MG63 (cell line): ENCODE data around the gene ZC3H12C. TPM values are rescaled to one million over a fixed set of nuclear protein-coding genes. Genes with fewer than 3 reads are reported as not detected.
A peak's percentile ranks its signal among the peaks of the same experiment; 100 is the strongest.

Source experiments
- DNase-seq: peaks from one replicate; pipeline ENCODE4 v3.0.0-alpha.2; 2020
- H3K27me3 ChIP-seq: fragments of 250-450 bp; sonication (Bioruptor Pico); 2 replicates; pipeline ENCODE4 v1.5.1; 2020; ENCODE audit warnings: mild to moderate bottlenecking, moderate library complexity
- H3K36me3 ChIP-seq: fragments of 250-450 bp; sonication (Bioruptor Pico); 2 replicates; pipeline ENCODE4 v1.5.1; 2020; ENCODE audit warnings: mild to moderate bottlenecking, moderate library complexity
- H3K4me3 ChIP-seq: fragments of 250-450 bp; sonication (Bioruptor Pico); 2 replicates; pipeline ENCODE4 v1.5.1; 2020; ENCODE audit warnings: mild to moderate bottlenecking, moderate library complexity
- H3K9me3 ChIP-seq: fragments of 250-450 bp; sonication (Bioruptor Pico); 2 replicates; pipeline ENCODE4 v1.5.1; 2020; ENCODE audit warnings: mild to moderate bottlenecking, moderate library complexity
- total RNA-seq: library from RNA; depleted of rRNA; stranded (reverse); fragments of >200 nt; shearing (Covaris generic); gene quantifications from 2 replicates; pipeline ENCODE4 v1.2.3, GENCODE V29; 2014; ENCODE audit warnings: low replicate concordance

Gene ZC3H12C
- total RNA-seq, 1 experiment from 2014 or later: 2.5 TPM

DNA sequence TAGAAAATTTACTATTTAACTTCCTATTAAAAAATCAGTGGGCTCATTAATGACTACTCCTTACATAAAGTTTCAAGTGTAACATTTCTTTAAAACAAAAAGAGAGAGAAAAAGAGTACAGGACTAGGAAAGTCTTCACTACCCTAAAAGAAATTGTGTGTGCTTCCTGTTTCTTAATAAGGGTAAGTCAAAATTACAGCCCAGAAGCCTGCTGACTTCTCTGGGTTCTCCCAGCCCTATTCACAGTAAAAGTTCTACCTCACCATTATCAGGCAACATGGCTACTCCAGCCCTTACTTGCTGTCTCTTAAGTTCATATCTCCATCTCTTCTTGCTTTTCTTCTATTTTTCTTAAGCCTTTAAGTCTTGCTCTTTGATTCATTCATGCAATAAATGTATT lies 20.3 kb upstream of the ZC3H12C start:
- Histone ChIP-seq H3K27me3 (no peaks in the 10 kb centered on the region), H3K9me3 (no peaks in the 10 kb centered on the region), H3K36me3 (no peaks in the 10 kb centered on the region; the same call in 1 of the 2 replicates), H3K4me3 (no peak overlapping the region)
- DNase-seq: no peak

GRCh38 chr11:110074499-110074898 lies 18.7 kb upstream of the ZC3H12C start:
- H3K4me3 ChIP-seq: no peak overlapping the region
- H3K27me3 ChIP-seq: no peaks in the 10 kb centered on the region
- H3K36me3 ChIP-seq: no peaks in the 10 kb centered on the region; the same call in 1 of the 2 replicates
- no peaks in the 10 kb centered on the region for H3K9me3 ChIP-seq
- no peak for DNase-seq

- H3K4me3 ChIP-seq: no peak overlapping the region
- H3K36me3 ChIP-seq: no peaks in the 10 kb centered on the region; the same call in 1 of the 2 replicates
- DNase-seq: no peak
- no peaks in the 10 kb centered on the region for H3K27me3 ChIP-seq
- no peaks in the 10 kb centered on the region for H3K9me3 ChIP-seq
These were observed 17.9 kb upstream of the ZC3H12C start for GRCh38 chr11:110075105-110075846.

GRCh38 chr11:110075847-110076208 lies 17.4 kb upstream of the ZC3H12C start:
- Histone ChIP-seq H3K27me3 (no peaks in the 10 kb centered on the region), H3K4me3 (no peak overlapping the region), H3K36me3 (no peaks in the 10 kb centered on the region; the same call in 1 of the 2 replicates), H3K9me3 (no peaks in the 10 kb centered on the region)
- no peak for DNase-seq

DNA sequence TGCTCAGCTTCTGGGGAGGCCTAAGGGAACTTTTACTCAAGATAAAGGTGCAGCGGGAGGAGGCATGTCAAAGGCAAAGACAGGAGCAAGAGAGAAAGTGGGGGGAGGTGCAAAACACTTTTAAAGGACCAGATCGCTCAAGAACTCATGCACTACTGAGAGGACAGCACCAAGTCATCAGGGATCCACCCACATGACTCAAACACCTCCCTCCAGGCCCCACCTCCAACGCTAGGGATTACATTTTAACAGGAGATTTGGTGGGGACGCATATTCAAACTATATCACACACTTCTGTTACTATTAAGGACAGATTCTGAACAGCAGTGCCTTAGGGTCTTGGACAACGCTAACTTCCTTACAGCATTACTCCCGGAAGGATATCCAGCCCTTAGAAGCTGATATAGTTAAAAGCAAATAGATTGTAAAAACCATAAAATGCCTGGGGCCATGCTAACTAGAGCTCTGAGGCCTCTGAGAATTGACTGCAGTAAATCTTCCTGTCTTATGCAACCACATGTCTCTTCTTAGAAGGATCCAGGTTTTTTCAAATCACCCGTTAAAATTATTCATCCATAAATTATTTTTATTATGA lies 16.7 kb upstream of the ZC3H12C start:
- Histone ChIP-seq H3K27me3 (no peaks in the 10 kb centered on the region), H3K36me3 (no peaks in the 10 kb centered on the region; the same call in 1 of the 2 replicates), H3K9me3 (no peaks in the 10 kb centered on the region), H3K4me3 (no peak overlapping the region)
- no peak for DNase-seq

DNA sequence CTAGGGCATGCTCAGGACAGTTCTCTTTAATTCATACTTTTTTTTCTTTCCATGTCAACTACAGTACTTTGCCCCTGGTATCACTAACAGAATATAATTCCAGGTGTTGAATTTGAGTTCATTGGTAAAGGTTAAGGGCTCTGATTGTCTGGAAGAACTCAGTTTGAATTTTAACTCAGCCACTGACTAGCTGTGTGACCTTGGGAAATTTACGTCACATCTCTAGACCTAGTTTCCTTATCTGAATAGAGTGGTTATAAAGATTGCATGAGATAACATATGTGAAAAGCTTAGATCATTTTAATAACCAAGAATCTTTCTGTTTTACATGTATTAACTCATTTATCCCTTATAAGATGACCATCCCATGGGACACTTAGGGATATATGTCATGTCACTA lies 15.8 kb upstream of the ZC3H12C start:
- no peak for DNase-seq
- Histone ChIP-seq H3K4me3 (no peak overlapping the region), H3K9me3 (no peaks in the 10 kb centered on the region), H3K27me3 (no peaks in the 10 kb centered on the region), H3K36me3 (no peaks in the 10 kb centered on the region)

- Histone ChIP-seq H3K9me3 (no peaks in the 10 kb centered on the region), H3K27me3 (no peaks in the 10 kb centered on the region), H3K4me3 (no peak overlapping the region), H3K36me3 (no peaks in the 10 kb centered on the region)
- DNase-seq: no peak
These were observed 15.3 kb upstream of the ZC3H12C start for GRCh38 chr11:110077831-110078325.

- no peaks in the 10 kb centered on the region for H3K36me3 ChIP-seq
- no peak for DNase-seq
- H3K27me3 ChIP-seq: no peaks in the 10 kb centered on the region
- no peaks in the 10 kb centered on the region for H3K9me3 ChIP-seq
- no peak overlapping the region for H3K4me3 ChIP-seq
These were observed 14.2 kb upstream of the ZC3H12C start for GRCh38 chr11:110078923-110079544.

DNA sequence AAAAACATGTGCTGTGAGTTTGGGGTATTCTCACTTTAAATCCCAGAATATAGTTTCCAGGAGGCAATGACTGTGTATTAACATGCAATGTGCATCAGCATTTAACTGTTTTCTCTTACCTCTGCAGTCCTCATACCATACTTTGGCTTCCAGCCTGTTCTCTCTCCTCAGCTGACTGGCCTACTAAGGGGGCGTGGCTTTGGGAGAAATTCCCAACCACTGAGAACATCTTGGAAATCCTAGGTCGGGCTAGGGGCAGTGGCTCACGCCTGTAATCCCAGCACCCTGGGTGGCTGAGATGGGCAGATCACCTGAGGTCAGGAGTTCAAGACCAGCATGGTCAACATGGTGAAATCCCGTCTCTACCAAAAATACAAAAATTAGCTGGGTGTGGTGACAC lies 13.5 kb upstream of the ZC3H12C start:
- H3K9me3 ChIP-seq: no peaks in the 10 kb centered on the region
- H3K4me3 ChIP-seq: no peak overlapping the region
- H3K27me3 ChIP-seq: no peaks in the 10 kb centered on the region
- DNase-seq: no peak
- H3K36me3 ChIP-seq: no peaks in the 10 kb centered on the region

- Histone ChIP-seq H3K4me3 (no peak overlapping the region), H3K9me3 (no peaks in the 10 kb centered on the region), H3K36me3 (no peaks in the 10 kb centered on the region), H3K27me3 (no peaks in the 10 kb centered on the region)
- DNase-seq: no peak
These were observed 11.5 kb upstream of the ZC3H12C start for GRCh38 chr11:110081462-110082376.

- Histone ChIP-seq H3K9me3 (no peaks in the 10 kb centered on the region), H3K27me3 (no peaks in the 10 kb centered on the region), H3K4me3 (no peak overlapping the region), H3K36me3 (no peaks in the 10 kb centered on the region)
- no peak for DNase-seq
These were observed 10.3 kb upstream of the ZC3H12C start for GRCh38 chr11:110082899-110083298.

- Histone ChIP-seq H3K36me3 (no peaks in the 10 kb centered on the region), H3K9me3 (no peaks in the 10 kb centered on the region), H3K27me3 (no peaks in the 10 kb centered on the region), H3K4me3 (no peak overlapping the region)
- no peak for DNase-seq
These were observed 7.8 kb upstream of the ZC3H12C start for GRCh38 chr11:110085255-110085838.

GRCh38 chr11:110086892-110087309 lies 6.3 kb upstream of the ZC3H12C start:
- Histone ChIP-seq H3K27me3 (no peaks in the 10 kb centered on the region), H3K36me3 (no peaks in the 10 kb centered on the region), H3K9me3 (no peaks in the 10 kb centered on the region), H3K4me3 (no peak overlapping the region)
- DNase-seq: peak; percentile 48

GRCh38 chr11:110087812-110088534 lies 5.2 kb upstream of the ZC3H12C start:
- no peak for DNase-seq
- Histone ChIP-seq H3K4me3 (no peak overlapping the region), H3K27me3 (no peaks in the 10 kb centered on the region), H3K9me3 (no peaks in the 10 kb centered on the region), H3K36me3 (no peaks in the 10 kb centered on the region)

- Histone ChIP-seq H3K9me3 (no peaks in the 10 kb centered on the region), H3K4me3 (no peak overlapping the region), H3K27me3 (no peaks in the 10 kb centered on the region), H3K36me3 (no peaks in the 10 kb centered on the region)
- DNase-seq: no peak
These were observed 4.5 kb upstream of the ZC3H12C start for GRCh38 chr11:110088535-110089344.
